Measurements from ENCODE around the gene FRMD4A. TPM values are rescaled to one million over a fixed set of nuclear protein-coding genes. Genes with fewer than 3 reads are reported as not detected.

FRMD4A gene
- total and polyA plus RNA-seq, 10 of the 15 experiments (the other 5 are each of a cell fraction or from before 2014, with no cell fraction given) = 17.8 to 75.2 (median 39.1) TPM

DNA sequence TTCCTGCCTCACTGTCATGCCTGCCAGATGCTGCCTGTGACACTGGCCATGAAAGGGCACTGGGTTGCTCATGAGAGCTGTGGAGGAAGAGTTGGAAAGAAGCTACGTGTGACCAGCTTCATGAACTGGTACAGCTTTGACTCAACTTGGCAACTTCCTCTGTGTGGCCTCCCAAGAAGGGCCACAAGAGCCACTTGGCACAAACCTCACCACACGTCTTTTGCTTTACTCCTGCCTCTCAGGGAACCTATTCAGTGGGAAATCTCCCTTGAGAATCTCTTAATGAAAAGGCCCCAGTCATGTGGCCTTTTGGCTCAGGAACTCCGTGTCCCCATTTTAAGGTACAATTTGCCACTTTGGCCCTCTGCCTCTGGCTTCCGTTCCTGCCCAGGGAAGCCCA is 54.5 kb downstream of the FRMD4A start:
- no peak overlapping the region for H3K27ac ChIP-seq (ENCODE audit: control insufficient read depth, insufficient read depth)
- FAIRE-seq (no peak), ATAC-seq (no peak), DNase-seq (ENCODE audit: low read depth, low spot score) (peak; percentile 17)
- BruUV-seq (replicated peaks) = no TSS peak
- H3K79me2 ChIP-seq (ENCODE audit: control insufficient read depth, insufficient read depth, low read length) = no peaks in the 10 kb centered on the region
- POLR2A ChIA-PET = no interaction called here
- no peak overlapping the region for H3K4me3 ChIP-seq
- intact Hi-C loops (cut with micrococcal nuclease; ENCODE audit: unreplicated experiment) (no loop called here), in situ Hi-C loops (cut with MboI) (no loop called here)
- no peaks in the 10 kb centered on the region; the same call in 2 of the 3 replicates for H3K9me3 ChIP-seq (replicated peaks; ENCODE audit: control insufficient read depth, insufficient read depth, low read length)
- 29% methylated on average over 4 of the region's 4 CpGs for WGBS (ENCODE audit: insufficient coverage, insufficient replicate concordance, low lambda C conversion rate, missing lambda C conversion rate)
- RAD21 ChIA-PET (ENCODE audit: unreplicated experiment) = no interaction called here
- H3K36me3 ChIP-seq (ENCODE audit: control insufficient read depth in 2 of 2, insufficient read depth in 2 of 2, low read length in 1 of 2) = no peaks in the 10 kb centered on the region
- no peak overlapping the region for H3K9ac ChIP-seq (ENCODE audit: control insufficient read depth, insufficient read depth, low read length)
- no peaks in the 10 kb centered on the region; a peak in 3 of 4 replicates for H3K27me3 ChIP-seq (replicated peaks in 1 of 2; ENCODE audit: control insufficient read depth in 2 of 2, insufficient read depth in 2 of 2, low read length in 1 of 2)
- H2AFZ ChIP-seq (ENCODE audit: control insufficient read depth, low read depth, low read length) = no peak overlapping the region
- H4K20me1 ChIP-seq (ENCODE audit: control insufficient read depth, insufficient read depth) = no peaks in the 10 kb centered on the region
- no peaks in the 10 kb centered on the region for H3K4me1 ChIP-seq (ENCODE audit: control insufficient read depth, insufficient read depth, low read length)
- H3K4me2 ChIP-seq (ENCODE audit: control insufficient read depth, insufficient read depth) = no peak overlapping the region
- CTCF ChIA-PET = interaction anchor here (1.0 kb wide), 1 partner anchor 79 kb away, joined by 3 read pairs; no protein-coding TSS in a partner anchor
- SMC1A ChIA-PET (ENCODE audit: uncharacterized antibody, unreplicated experiment) = no interaction called here
- no peak for TF ChIP-seq ETV6 (conservative IDR thresholded peaks at IDR 0.05 in 1 of 2, IDR thresholded peaks at IDR 0.05 in 1 of 2; ENCODE audit: borderline replicate concordance in 1 of 2, low read depth in 1 of 2)
- no peak for TF ChIP-seq TBL1XR1 (IDR thresholded peaks at IDR 0.05; ENCODE audit: low read depth, low read length)
- TF ChIP-seq FOS (IDR thresholded peaks at IDR 0.05; ENCODE audit: borderline replicate concordance, extremely low read depth, insufficient read length) = no peak
- TF ChIP-seq CHD4 (IDR thresholded peaks at IDR 0.05) = no peak
- TF ChIP-seq CEBPB (IDR thresholded peaks at IDR 0.05; ENCODE audit: borderline replicate concordance in 1 of 2, low read depth in 2 of 2, low read length in 2 of 2) = no peak
- TF ChIP-seq YBX1 (IDR thresholded peaks at IDR 0.05) = no peak
- no peak for TF ChIP-seq POLR2AphosphoS5 (IDR thresholded peaks at IDR 0.05; ENCODE audit: low read length)
- TF ChIP-seq EED (IDR thresholded peaks at IDR 0.05; ENCODE audit: low read depth) = no peak
- TF ChIP-seq POLR2A (IDR thresholded peaks at IDR 0.05; ENCODE audit: low read depth, low read length) = no peak
- TF ChIP-seq, protein P1, sequence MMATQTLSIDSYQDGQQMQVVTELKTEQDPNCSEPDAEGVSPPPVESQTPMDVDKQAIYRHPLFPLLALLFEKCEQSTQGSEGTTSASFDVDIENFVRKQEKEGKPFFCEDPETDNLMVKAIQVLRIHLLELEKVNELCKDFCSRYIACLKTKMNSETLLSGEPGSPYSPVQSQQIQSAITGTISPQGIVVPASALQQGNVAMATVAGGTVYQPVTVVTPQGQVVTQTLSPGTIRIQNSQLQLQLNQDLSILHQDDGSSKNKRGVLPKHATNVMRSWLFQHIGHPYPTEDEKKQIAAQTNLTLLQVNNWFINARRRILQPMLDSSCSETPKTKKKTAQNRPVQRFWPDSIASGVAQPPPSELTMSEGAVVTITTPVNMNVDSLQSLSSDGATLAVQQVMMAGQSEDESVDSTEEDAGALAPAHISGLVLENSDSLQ (IDR thresholded peaks at IDR 0.05) = no peak
- TF ChIP-seq, protein P2, sequence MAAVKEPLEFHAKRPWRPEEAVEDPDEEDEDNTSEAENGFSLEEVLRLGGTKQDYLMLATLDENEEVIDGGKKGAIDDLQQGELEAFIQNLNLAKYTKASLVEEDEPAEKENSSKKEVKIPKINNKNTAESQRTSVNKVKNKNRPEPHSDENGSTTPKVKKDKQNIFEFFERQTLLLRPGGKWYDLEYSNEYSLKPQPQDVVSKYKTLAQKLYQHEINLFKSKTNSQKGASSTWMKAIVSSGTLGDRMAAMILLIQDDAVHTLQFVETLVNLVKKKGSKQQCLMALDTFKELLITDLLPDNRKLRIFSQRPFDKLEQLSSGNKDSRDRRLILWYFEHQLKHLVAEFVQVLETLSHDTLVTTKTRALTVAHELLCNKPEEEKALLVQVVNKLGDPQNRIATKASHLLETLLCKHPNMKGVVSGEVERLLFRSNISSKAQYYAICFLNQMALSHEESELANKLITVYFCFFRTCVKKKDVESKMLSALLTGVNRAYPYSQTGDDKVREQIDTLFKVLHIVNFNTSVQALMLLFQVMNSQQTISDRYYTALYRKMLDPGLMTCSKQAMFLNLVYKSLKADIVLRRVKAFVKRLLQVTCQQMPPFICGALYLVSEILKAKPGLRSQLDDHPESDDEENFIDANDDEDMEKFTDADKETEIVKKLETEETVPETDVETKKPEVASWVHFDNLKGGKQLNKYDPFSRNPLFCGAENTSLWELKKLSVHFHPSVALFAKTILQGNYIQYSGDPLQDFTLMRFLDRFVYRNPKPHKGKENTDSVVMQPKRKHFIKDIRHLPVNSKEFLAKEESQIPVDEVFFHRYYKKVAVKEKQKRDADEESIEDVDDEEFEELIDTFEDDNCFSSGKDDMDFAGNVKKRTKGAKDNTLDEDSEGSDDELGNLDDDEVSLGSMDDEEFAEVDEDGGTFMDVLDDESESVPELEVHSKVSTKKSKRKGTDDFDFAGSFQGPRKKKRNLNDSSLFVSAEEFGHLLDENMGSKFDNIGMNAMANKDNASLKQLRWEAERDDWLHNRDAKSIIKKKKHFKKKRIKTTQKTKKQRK (IDR thresholded peaks at IDR 0.05; ENCODE audit: low read depth, low read length) = no peak
- TF ChIP-seq SMAD1 (IDR thresholded peaks at IDR 0.05; ENCODE audit: low read depth, partially characterized antibody) = no peak
- TF ChIP-seq, protein P3, sequence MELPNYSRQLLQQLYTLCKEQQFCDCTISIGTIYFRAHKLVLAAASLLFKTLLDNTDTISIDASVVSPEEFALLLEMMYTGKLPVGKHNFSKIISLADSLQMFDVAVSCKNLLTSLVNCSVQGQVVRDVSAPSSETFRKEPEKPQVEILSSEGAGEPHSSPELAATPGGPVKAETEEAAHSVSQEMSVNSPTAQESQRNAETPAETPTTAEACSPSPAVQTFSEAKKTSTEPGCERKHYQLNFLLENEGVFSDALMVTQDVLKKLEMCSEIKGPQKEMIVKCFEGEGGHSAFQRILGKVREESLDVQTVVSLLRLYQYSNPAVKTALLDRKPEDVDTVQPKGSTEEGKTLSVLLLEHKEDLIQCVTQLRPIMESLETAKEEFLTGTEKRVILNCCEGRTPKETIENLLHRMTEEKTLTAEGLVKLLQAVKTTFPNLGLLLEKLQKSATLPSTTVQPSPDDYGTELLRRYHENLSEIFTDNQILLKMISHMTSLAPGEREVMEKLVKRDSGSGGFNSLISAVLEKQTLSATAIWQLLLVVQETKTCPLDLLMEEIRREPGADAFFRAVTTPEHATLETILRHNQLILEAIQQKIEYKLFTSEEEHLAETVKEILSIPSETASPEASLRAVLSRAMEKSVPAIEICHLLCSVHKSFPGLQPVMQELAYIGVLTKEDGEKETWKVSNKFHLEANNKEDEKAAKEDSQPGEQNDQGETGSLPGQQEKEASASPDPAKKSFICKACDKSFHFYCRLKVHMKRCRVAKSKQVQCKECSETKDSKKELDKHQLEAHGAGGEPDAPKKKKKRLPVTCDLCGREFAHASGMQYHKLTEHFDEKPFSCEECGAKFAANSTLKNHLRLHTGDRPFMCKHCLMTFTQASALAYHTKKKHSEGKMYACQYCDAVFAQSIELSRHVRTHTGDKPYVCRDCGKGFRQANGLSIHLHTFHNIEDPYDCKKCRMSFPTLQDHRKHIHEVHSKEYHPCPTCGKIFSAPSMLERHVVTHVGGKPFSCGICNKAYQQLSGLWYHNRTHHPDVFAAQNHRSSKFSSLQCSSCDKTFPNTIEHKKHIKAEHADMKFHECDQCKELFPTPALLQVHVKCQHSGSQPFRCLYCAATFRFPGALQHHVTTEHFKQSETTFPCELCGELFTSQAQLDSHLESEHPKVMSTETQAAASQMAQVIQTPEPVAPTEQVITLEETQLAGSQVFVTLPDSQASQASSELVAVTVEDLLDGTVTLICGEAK (IDR thresholded peaks at IDR 0.05; ENCODE audit: borderline replicate concordance) = no peak
- no peak for TF ChIP-seq SMAD5 (IDR thresholded peaks at IDR 0.05; ENCODE audit: low read depth)
- TF ChIP-seq HDGF (IDR thresholded peaks at IDR 0.05) = no peak
- no peak for TF ChIP-seq BHLHE40 (IDR thresholded peaks at IDR 0.05; ENCODE audit: borderline replicate concordance in 1 of 2, low read depth in 2 of 2, low read length in 1 of 2)
- no peak for TF ChIP-seq EZH2 (IDR thresholded peaks at IDR 0.05; ENCODE audit: borderline replicate concordance, control insufficient read depth, low read depth, low read length)
- TF ChIP-seq IKZF1 (conservative IDR thresholded peaks at IDR 0.05) = no peak

Data from GM12878 (cell line).